Measurements from ENCODE around the gene DNAJC10. TPM values are rescaled to one million over a fixed set of nuclear protein-coding genes. Genes with fewer than 3 reads are reported as not detected.
A peak's percentile ranks its signal among the peaks of the same experiment; 100 is the strongest.
"Not testable (repeated sequence)": the region's sequence is repeated elsewhere in the genome, so short reads cannot be mapped to it uniquely, and the experiment has no call there.

DNAJC10 gene
- 47.6 TPM for total RNA-seq

GRCh38 chr2:182715892-182716649 is at the start of gene DNAJC10:
DNAJC10 (plus strand) TSS chr2:182716257; CDS start chr2:182718087, 1,830 bp downstream.
- no peaks in the 10 kb centered on the region for H3K27me3 ChIP-seq (ENCODE audit: insufficient read depth, low read length)

GRCh38 chr2:182666674-182667314 is 49.3 kb upstream of the DNAJC10 start:
- H3K27me3 ChIP-seq (ENCODE audit: insufficient read depth, low read length), result no peaks in the 10 kb centered on the region
- no peak overlapping the region for H3K4me3 ChIP-seq (ENCODE audit: low read length)
- H3K4me1 ChIP-seq (ENCODE audit: insufficient read depth, low read length), result no peaks in the 10 kb centered on the region
- H3K9me3 ChIP-seq (ENCODE audit: low read depth, low read length), result no peaks in the 10 kb centered on the region

More at GRCh38 chr2:182715892-182716649, at the start of gene DNAJC10:
- Histone ChIP-seq H3K9me3 (ENCODE audit: low read depth, low read length) (no peaks in the 10 kb centered on the region), H3K4me3 (ENCODE audit: low read length) (peak within 1 kb of the TSS; percentile 77), H3K4me1 (ENCODE audit: insufficient read depth, low read length) (peaks cover 34% of the 10 kb centered on the region)

- H3K4me3 ChIP-seq (ENCODE audit: low read length), result no peak overlapping the region
- H3K9me3 ChIP-seq (ENCODE audit: low read depth, low read length), result no peaks in the 10 kb centered on the region
- no peaks in the 10 kb centered on the region for H3K27me3 ChIP-seq (ENCODE audit: insufficient read depth, low read length)
- H3K4me1 ChIP-seq (ENCODE audit: insufficient read depth, low read length), result no peaks in the 10 kb centered on the region
Observed at GRCh38 chr2:182667315-182667695, 48.8 kb upstream of the DNAJC10 start.

- Histone ChIP-seq H3K4me1 (ENCODE audit: insufficient read depth, low read length) (no peaks in the 10 kb centered on the region), H3K27me3 (ENCODE audit: insufficient read depth, low read length) (no peaks in the 10 kb centered on the region), H3K4me3 (ENCODE audit: low read length) (no peak overlapping the region), H3K9me3 (ENCODE audit: low read depth, low read length) (no peaks in the 10 kb centered on the region)
Observed at GRCh38 chr2:182668671-182669070, 47.4 kb upstream of the DNAJC10 start.

GRCh38 chr2:182672466-182673165 is 43.4 kb upstream of the DNAJC10 start:
- H3K4me1 ChIP-seq (ENCODE audit: insufficient read depth, low read length), result no peaks in the 10 kb centered on the region
- no peaks in the 10 kb centered on the region for H3K27me3 ChIP-seq (ENCODE audit: insufficient read depth, low read length)
- H3K4me3 ChIP-seq (ENCODE audit: low read length), result no peak overlapping the region

GRCh38 chr2:182680837-182681236 is 35.2 kb upstream of the DNAJC10 start:
- Histone ChIP-seq H3K4me1 (ENCODE audit: insufficient read depth, low read length) (peaks cover 16% of the 10 kb centered on the region), H3K9me3 (ENCODE audit: low read depth, low read length) (no peaks in the 10 kb centered on the region), H3K27me3 (ENCODE audit: insufficient read depth, low read length) (no peaks in the 10 kb centered on the region), H3K4me3 (ENCODE audit: low read length) (no peak overlapping the region)

More at GRCh38 chr2:182672466-182673165, 43.4 kb upstream of the DNAJC10 start:
- H3K9me3 ChIP-seq (ENCODE audit: low read depth, low read length), result no peaks in the 10 kb centered on the region

- no peak overlapping the region for H3K4me3 ChIP-seq (ENCODE audit: low read length)
Observed at GRCh38 chr2:182682210-182682609, 33.8 kb upstream of the DNAJC10 start.

GRCh38 chr2:182685559-182685958 is 30.5 kb upstream of the DNAJC10 start:
- H3K4me1 ChIP-seq (ENCODE audit: insufficient read depth, low read length), result peaks cover 15% of the 10 kb centered on the region
- no peaks in the 10 kb centered on the region for H3K9me3 ChIP-seq (ENCODE audit: low read depth, low read length)
- no peaks in the 10 kb centered on the region for H3K27me3 ChIP-seq (ENCODE audit: insufficient read depth, low read length)
- no peak overlapping the region for H3K4me3 ChIP-seq (ENCODE audit: low read length)

More at GRCh38 chr2:182682210-182682609, 33.8 kb upstream of the DNAJC10 start:
- H3K9me3 ChIP-seq (ENCODE audit: low read depth, low read length), result no peaks in the 10 kb centered on the region
- no peaks in the 10 kb centered on the region for H3K27me3 ChIP-seq (ENCODE audit: insufficient read depth, low read length)
- peaks cover 16% of the 10 kb centered on the region for H3K4me1 ChIP-seq (ENCODE audit: insufficient read depth, low read length)

- peaks cover 11% of the 10 kb centered on the region for H3K4me1 ChIP-seq (ENCODE audit: insufficient read depth, low read length)
- H3K9me3 ChIP-seq (ENCODE audit: low read depth, low read length); H3K4me3 ChIP-seq (ENCODE audit: low read length); H3K27me3 ChIP-seq (ENCODE audit: insufficient read depth, low read length): not testable (repeated sequence)
Observed at GRCh38 chr2:182686763-182687162, 29.3 kb upstream of the DNAJC10 start.

GRCh38 chr2:182694189-182694588 is 21.9 kb upstream of the DNAJC10 start:
- Histone ChIP-seq H3K4me3 (ENCODE audit: low read length) (no peak overlapping the region), H3K27me3 (ENCODE audit: insufficient read depth, low read length) (no peaks in the 10 kb centered on the region), H3K4me1 (ENCODE audit: insufficient read depth, low read length) (no peaks in the 10 kb centered on the region), H3K9me3 (ENCODE audit: low read depth, low read length) (no peaks in the 10 kb centered on the region)

GRCh38 chr2:182695776-182696175 is 20.3 kb upstream of the DNAJC10 start:
- Histone ChIP-seq H3K4me1 (ENCODE audit: insufficient read depth, low read length) (no peaks in the 10 kb centered on the region), H3K9me3 (ENCODE audit: low read depth, low read length) (no peaks in the 10 kb centered on the region), H3K27me3 (ENCODE audit: insufficient read depth, low read length) (no peaks in the 10 kb centered on the region), H3K4me3 (ENCODE audit: low read length) (no peak overlapping the region)

GRCh38 chr2:182698671-182699070 is 17.4 kb upstream of the DNAJC10 start:
- Histone ChIP-seq H3K27me3 (ENCODE audit: insufficient read depth, low read length) (no peaks in the 10 kb centered on the region), H3K9me3 (ENCODE audit: low read depth, low read length) (no peaks in the 10 kb centered on the region), H3K4me1 (ENCODE audit: insufficient read depth, low read length) (no peaks in the 10 kb centered on the region), H3K4me3 (ENCODE audit: low read length) (no peak overlapping the region)

GRCh38 chr2:182705761-182706160 is 10.3 kb upstream of the DNAJC10 start:
- Histone ChIP-seq H3K9me3 (ENCODE audit: low read depth, low read length) (no peaks in the 10 kb centered on the region), H3K27me3 (ENCODE audit: insufficient read depth, low read length) (peaks cover 2% of the 10 kb centered on the region), H3K4me3 (ENCODE audit: low read length) (no peak overlapping the region), H3K4me1 (ENCODE audit: insufficient read depth, low read length) (no peaks in the 10 kb centered on the region)

GRCh38 chr2:182706751-182707150 is 9.3 kb upstream of the DNAJC10 start:
- Histone ChIP-seq H3K4me1 (ENCODE audit: insufficient read depth, low read length) (no peaks in the 10 kb centered on the region), H3K4me3 (ENCODE audit: low read length) (no peak overlapping the region), H3K9me3 (ENCODE audit: low read depth, low read length) (no peaks in the 10 kb centered on the region), H3K27me3 (ENCODE audit: insufficient read depth, low read length) (peaks cover 2% of the 10 kb centered on the region)

- Histone ChIP-seq H3K4me1 (ENCODE audit: insufficient read depth, low read length) (peaks cover 34% of the 10 kb centered on the region), H3K9me3 (ENCODE audit: low read depth, low read length) (no peaks in the 10 kb centered on the region), H3K4me3 (ENCODE audit: low read length) (no peak overlapping the region), H3K27me3 (ENCODE audit: insufficient read depth, low read length) (no peaks in the 10 kb centered on the region)
Observed at GRCh38 chr2:182713601-182714000, 2.5 kb upstream of the DNAJC10 start.

All from mononuclear cell (primary cell).